DOHH2 (cell line): Measurements from ENCODE around the gene VWF.

Experiments
- EZH2phosphoT487 ChIP-seq: fragments of 200-600 bp; sonication (generic); IDR thresholded peaks from 2 replicates; pipeline ENCODE4 v1.6.1; 2017; ENCODE audit warnings: borderline replicate concordance, mild to moderate bottlenecking, antibody characterized with exemption, low read length, moderate library complexity, mixed read lengths
- TF ChIP-seq, protein P1 (sequence below): fragments of 200-600 bp; sonication (generic); IDR thresholded peaks from one replicate; pipeline ENCODE4 v1.5.1; 2014; ENCODE audit warnings: antibody characterized with exemption, mild to moderate bottlenecking, low read depth, low read length; ENCODE audit not compliant: poor library complexity, severe bottlenecking

DNA sequence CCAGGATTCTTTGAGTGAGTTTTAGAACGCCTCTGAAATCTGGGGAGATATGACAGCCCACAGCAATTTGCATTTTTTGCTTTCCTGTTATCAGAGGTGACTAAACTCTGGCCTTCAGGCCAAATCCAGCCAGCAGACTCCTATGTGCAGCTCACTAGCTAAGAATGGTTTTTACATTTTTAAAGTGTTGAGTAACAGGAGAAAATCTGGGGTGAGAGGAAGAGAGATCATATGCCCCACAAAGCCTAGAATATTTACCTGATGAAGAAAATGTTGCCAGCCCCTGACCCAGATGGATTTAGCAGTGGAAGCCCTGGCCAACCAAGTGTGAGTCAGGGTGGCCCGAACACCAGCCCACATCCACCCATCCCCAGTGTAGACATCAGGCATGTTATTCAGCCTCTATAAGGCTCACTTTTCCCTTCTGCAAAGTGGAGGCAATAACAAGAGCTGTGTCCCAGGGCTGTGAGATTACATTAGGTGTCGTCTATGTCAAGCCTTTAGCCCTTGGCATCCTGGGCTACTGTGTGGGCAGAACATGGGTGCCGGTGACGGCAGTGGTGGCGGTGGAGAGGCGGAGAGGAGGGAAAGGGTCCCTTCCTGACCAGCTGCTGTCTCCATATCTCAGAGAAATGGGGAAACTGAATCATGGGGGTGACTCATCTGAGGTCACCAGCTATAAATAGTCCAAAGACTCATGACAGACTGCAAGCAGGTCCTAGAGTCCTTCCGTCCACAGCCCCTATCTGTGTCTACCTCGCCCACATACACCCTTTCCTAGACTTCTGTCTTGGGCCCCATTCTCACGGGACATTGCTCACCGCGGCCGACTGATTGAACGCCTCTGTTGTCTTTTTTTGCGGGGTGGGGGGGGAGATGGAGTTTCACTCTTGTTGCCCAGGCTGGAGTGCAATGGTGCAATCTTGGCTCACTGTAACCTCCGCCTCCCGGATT lies 43.1 kb upstream of the VWF start:
- TF ChIP-seq, protein P1, sequence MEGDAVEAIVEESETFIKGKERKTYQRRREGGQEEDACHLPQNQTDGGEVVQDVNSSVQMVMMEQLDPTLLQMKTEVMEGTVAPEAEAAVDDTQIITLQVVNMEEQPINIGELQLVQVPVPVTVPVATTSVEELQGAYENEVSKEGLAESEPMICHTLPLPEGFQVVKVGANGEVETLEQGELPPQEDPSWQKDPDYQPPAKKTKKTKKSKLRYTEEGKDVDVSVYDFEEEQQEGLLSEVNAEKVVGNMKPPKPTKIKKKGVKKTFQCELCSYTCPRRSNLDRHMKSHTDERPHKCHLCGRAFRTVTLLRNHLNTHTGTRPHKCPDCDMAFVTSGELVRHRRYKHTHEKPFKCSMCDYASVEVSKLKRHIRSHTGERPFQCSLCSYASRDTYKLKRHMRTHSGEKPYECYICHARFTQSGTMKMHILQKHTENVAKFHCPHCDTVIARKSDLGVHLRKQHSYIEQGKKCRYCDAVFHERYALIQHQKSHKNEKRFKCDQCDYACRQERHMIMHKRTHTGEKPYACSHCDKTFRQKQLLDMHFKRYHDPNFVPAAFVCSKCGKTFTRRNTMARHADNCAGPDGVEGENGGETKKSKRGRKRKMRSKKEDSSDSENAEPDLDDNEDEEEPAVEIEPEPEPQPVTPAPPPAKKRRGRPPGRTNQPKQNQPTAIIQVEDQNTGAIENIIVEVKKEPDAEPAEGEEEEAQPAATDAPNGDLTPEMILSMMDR, result no peak
- TF ChIP-seq EZH2phosphoT487, result no peak
